ENCODE measurements around the gene ZNF766.

ZNF766 gene

DNA sequence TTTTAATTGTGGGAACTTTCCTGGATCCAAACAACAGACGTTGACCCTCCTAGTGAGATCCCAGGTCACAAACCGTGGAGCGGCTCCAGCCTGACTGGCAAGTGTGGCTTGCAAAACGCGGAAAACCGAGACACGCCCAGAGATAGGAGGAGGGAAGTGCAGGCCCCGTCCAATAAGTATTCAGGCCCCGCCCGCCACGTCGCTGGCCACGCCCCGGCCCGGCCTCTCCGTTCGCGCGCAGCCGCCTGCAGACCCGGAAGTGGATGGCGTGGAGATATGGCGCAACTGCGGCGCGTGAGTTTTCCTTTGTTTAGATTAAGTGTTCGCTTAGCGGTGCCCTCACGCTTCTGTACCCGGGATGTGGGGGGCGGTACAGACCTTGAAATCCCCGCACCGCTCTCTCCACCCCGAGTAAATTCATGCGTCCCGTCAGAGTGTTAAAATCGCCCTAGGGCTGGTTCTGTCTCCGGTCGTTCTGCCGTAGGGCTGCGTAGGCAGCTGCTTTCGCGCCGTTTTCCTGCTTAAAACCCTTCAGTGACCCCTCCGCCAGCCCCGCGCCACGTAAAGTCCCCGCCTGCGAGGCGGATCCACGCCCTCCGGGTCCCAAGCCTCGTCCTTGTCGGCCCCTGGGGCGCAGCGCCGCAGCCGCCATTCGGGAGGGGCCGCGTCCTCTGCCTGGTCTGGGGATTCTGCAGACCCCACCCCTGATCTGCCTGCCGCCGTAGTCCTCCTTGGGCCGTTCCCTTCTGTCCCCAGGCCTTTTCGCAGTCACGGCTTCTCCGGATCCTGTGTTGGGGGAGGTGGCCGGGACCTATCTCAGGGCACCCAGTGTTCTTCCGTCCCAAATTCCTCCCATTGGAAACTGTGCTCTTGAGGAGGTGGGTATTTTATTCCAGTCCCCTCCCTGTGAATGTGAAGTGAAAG lies at the start of gene ZNF766:
ZNF766 (plus strand) TSS at position 250 of the 924 bp plus-strand sequence; CDS start at position 277, 27 bp downstream.
- TF ChIP-seq POLR2A (IDR thresholded peaks at IDR 0.05; ENCODE audit: low read depth, low read length), result peak; percentile 66
- FAIRE-seq (peak; percentile 65), DNase-seq (ENCODE audit: insufficient read length, low spot score) (peak; percentile 92)

DNA sequence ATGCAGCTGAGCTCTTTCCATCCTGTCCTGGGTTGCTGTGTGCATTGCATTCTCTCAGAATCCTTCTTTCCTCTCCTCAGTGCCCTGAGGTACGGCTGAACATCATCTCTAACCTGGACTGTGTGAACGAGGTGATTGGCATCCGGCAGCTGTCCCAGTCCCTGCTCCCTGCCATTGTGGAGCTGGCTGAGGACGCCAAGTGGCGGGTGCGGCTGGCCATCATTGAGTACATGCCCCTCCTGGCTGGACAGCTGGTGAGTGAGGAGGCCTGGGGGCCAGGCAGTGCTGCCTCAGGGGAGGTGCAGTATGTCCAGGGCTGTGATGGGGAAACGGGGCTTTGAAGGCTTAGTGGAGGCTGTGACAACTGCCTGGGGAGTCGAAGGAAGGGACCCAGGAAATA lies 49.8 kb upstream of the ZNF766 start:
- DNase-seq (ENCODE audit: insufficient read length, low spot score), result no peak
- TF ChIP-seq POLR2A (IDR thresholded peaks at IDR 0.05; ENCODE audit: low read depth, low read length), result no peak
- no peak for FAIRE-seq

DNA sequence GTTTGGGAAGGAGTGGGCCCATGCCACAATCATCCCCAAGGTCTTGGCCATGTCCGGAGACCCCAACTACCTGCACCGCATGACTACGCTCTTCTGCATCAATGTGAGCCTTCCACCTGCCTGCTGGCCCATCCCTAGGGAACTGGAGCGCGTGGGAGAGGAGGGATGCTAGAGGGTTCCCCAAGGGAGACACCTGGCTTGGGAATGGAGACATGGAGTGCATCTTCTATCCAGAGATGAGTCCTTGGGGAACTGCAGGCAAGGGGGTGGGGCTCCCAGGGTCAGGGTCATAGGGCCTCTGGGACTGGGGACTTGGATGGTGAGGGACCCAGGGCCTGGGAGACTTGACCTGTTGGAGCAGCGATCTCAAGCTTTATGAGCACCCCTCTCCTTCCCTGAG lies 48.4 kb upstream of the ZNF766 start:
- DNase-seq (ENCODE audit: insufficient read length, low spot score) (no peak), FAIRE-seq (no peak)
- TF ChIP-seq POLR2A (IDR thresholded peaks at IDR 0.05; ENCODE audit: low read depth, low read length), result no peak

DNA sequence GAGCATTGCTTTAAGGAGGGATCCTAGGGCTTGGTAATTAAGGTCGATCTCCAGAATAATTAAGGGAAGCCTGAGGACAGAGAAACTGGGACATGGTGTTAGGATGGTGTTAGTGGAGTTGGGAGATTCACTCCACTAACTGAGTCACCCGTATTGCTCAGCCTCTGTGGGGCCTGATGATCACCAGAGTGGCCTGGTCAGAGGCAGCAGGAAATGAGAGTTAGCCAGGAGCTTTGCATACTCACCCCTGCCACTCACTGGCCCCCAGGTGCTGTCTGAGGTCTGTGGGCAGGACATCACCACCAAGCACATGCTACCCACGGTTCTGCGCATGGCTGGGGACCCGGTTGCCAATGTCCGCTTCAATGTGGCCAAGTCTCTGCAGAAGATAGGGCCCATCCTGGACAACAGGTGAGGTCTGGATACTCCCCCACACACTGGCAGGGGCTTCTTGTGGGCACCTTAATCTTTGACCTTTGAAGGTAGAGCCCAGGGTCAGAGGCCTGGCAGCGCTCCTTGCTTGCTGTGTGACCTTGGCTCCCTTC lies 47.5 kb upstream of the ZNF766 start:
- no peak for TF ChIP-seq POLR2A (IDR thresholded peaks at IDR 0.05; ENCODE audit: low read depth, low read length)
- FAIRE-seq, result no peak
- no peak for DNase-seq (ENCODE audit: insufficient read length, low spot score)

DNA sequence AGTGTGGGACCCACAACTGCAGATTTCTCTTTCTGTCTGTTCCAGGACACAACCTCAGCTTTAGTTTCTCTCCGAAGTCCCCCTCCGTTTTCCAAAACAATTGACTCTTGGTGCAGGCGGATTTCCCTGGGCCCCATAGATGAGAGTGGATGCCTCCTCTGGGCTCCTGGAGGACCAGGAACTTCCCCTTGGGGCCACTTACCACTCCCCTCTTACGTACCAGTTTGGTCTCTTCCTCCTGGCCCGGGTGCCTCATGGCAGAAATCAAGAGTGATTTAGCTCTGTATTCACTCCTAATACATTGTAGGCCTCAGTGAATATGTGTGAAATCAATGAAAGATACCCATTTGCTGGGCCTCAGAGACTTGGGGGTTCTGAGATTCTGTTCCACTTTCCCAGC lies 45.2 kb upstream of the ZNF766 start:
- DNase-seq (ENCODE audit: insufficient read length, low spot score), result no peak

DNA sequence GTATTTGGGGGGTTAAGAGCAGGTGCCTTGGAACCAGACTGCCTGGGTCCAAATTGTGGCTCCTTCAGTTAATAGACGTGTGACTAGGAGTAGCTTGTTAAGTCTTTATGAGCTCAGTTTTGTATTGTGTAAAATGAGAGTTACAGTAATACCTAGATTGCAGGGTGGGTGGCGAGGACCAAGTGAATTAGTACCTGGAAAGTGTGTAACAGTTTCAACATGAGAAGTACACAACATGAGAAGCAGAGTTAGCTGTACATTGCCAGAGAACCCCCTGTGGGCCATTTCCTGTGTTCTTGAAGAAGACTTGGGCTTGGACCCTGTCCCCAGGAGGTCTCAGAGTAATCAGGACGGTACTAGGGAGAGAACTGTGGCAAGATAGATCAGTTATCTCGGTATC lies 42.7 kb upstream of the ZNF766 start:
- DNase-seq (ENCODE audit: insufficient read length, low spot score) (no peak), FAIRE-seq (no peak)
- TF ChIP-seq POLR2A (IDR thresholded peaks at IDR 0.05; ENCODE audit: low read depth, low read length), result no peak

More for the DNA sequence above, 45.2 kb upstream of the ZNF766 start:
- no peak for TF ChIP-seq POLR2A (IDR thresholded peaks at IDR 0.05; ENCODE audit: low read depth, low read length)
- FAIRE-seq, result no peak

DNA sequence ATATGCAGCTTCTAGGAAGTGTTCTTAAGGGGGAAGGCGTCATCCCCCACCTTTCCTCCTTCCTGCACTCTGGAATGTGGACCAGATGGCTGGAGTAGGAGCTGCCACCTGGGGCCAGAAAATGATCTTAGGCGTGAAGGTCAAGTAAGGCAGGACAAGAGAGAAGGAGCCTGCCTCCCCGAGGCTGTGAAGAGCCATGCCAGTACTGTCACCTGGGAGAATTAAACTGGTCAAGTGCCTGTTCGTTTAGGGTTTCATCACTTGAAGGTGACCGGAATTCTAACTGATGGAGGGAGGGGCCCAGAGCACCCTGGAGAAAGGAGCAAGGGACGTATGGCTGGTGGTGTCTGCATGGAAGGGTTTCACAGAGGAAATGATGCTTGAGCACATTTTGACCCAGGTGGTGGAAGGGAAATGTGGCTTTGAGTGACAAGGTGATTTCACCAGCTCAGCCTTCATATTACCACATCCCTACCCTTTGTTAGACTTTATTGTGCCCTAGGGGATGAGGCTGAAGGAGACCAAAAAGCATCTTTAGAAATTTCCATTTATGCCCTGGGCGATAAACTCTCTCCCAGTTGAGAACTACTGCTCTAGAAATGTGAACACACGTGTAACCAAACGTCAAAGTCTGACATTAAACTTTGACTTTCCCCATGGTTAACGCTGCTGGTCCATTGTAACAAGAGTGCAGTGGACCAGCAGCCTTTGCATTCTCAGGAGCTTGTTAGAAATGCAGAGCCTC lies 42.0 kb upstream of the ZNF766 start:
- no peak for TF ChIP-seq POLR2A (IDR thresholded peaks at IDR 0.05; ENCODE audit: low read depth, low read length)
- FAIRE-seq (no peak), DNase-seq (ENCODE audit: insufficient read length, low spot score) (no peak)

DNA sequence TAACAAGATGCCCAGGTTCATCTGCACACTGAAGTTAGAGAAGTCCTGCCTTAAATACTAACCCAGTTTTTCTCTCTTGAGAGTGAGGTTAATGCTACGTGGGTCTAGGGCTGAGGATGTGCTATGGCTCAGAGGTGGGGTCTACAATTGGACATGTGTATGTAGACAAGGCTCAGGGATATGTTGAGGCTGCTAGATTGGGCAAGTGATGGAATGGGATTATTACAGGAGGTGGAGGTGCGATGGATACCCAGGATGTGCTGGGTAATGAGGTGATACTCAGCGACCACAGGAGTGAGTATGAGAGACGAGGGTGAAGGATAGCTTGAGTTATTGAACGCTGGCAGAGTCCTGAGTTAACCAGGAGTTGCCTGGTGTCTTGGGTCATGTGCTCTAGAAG lies 41.4 kb upstream of the ZNF766 start:
- FAIRE-seq, result no peak
- no peak for TF ChIP-seq POLR2A (IDR thresholded peaks at IDR 0.05; ENCODE audit: low read depth, low read length)

DNA sequence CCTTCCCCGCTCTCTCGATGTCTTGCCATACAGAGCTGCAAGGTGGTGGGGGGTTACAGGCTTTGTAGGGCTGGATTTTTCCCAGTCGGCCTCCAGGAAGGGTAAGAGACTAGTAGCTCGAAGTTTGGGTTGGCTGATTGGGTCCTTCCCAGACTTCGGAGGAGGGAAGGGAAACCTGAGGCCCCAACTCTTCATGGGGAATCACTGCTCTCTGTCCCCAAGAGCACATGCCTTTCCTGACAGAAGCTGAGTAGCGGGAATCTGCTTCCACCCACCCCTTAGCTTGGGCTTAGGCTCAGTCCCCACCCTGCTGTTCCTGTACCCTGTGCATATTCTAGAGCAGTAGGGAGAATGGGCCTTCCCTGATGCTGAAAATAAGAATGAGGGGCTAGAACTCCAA lies 39.9 kb upstream of the ZNF766 start:
- DNase-seq (ENCODE audit: insufficient read length, low spot score), result no peak
- no peak for FAIRE-seq
- TF ChIP-seq POLR2A (IDR thresholded peaks at IDR 0.05; ENCODE audit: low read depth, low read length), result no peak

More for the DNA sequence above, 41.4 kb upstream of the ZNF766 start:
- DNase-seq (ENCODE audit: insufficient read length, low spot score), result no peak

DNA sequence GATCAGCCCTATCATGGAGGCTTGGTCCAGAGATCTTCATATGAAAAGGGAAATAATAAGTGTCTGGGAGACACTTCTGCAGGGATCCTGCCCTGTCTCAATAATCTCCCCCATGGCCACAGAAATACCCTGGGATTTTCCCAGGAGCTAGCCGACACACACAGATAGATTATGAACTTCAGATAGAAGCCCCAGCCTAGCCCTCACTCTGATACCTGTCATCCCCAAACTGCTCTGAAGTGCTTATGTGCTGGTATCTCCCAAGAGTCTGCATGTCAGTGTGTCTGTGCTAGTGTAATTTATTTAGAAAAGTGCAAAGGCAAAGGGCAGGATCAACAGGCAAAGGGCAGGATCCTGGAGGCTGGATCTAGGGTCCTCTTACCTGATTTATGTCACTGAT lies 38.7 kb upstream of the ZNF766 start:
- FAIRE-seq, result no peak
- no peak for TF ChIP-seq POLR2A (IDR thresholded peaks at IDR 0.05; ENCODE audit: low read depth, low read length)
- DNase-seq (ENCODE audit: insufficient read length, low spot score), result no peak

DNA sequence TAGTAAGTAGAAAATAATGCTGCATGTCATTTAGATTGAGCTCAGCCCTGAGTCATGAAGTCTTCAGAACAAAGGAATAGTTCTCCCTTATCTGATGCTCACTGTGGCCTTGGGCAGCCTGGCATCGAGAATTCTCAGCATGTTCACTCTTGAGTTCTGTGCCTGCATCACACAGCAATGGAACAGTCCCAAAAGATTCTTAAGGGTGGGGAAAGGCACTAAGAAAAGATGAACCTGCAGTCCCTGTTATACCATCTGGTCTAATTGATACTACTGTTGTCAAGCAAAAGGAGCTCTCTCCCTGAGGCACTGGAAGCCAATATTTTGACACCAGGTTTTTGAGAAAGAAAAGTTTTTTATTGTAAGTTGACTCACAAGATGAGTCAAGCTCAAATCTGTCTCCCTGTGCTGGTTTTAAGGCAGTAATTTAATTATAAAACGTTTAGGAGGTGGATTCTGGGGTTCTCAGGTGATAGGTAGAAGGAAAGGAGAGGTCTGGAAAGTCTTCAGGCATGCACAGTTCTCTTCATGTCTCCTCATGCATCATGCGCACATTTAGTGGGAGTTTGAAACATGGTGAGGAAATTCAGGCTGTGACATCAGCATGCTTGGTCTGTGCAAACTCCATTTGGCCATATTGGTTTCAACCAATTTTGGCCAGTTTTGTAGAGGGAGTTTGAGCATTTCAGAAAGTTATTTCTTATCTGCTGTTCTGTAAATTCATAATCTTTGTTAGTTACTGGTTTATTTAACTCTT lies 38.1 kb upstream of the ZNF766 start:
- no peak for TF ChIP-seq POLR2A (IDR thresholded peaks at IDR 0.05; ENCODE audit: low read depth, low read length)
- DNase-seq (ENCODE audit: insufficient read length, low spot score) (no peak), FAIRE-seq (peak; percentile 86)

DNA sequence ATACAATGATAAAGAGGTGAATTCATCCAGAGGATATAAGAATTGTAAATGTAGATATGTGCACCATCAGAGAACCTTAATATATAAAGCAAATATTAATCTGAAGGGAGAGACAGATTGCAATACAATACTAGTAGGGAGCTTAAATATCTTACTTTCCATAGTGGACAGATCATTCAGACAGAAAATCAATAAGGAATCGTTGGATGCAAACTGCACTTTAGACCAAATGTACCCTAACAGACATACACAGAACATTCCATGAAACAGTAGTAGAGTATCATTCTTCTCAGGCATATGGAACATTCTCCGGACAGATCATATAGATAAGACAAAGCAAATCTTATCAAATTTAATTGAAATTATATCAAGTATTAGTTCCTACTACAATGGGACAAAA lies 35.0 kb upstream of the ZNF766 start:
- no peak for TF ChIP-seq POLR2A (IDR thresholded peaks at IDR 0.05; ENCODE audit: low read depth, low read length)
- DNase-seq (ENCODE audit: insufficient read length, low spot score), result no peak
- FAIRE-seq, result no peak

DNA sequence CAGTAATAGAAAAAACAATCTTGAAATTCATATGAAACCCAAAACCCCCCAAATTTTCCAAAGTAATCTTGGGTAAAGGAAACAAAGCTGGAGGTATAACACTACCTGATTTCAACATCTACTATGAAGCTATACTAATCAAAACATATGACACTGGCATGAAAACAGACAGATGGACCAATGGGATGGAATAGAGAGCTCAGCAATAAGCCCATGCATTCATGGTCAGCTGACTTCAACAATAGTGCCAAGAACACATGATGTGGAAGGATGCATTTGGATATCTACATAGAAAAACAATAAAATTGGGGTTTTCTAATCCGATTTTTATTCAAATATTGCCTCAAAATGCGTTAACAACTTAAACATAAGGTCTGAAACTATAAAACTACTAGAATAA lies 32.2 kb upstream of the ZNF766 start:
- DNase-seq (ENCODE audit: insufficient read length, low spot score) (no peak), FAIRE-seq (peak; percentile 86)
- TF ChIP-seq POLR2A (IDR thresholded peaks at IDR 0.05; ENCODE audit: low read depth, low read length), result no peak
